CD14-positive monocyte (primary cell): ENCODE measurements around the gene PKDCC. TPM values are rescaled to one million over a fixed set of nuclear protein-coding genes. Genes with fewer than 3 reads are reported as not detected.

Source experiments
- DNase-seq, 3 donors: peaks; one replicate each; pipeline ENCODE4 v3.0.0-alpha.2; 2011 to 2022
- H2AFZ ChIP-seq: 2 replicates; pipeline ENCODE4 v1.6.0; 2012; ENCODE audit warnings: mild to moderate bottlenecking, low read depth, low read length, inconsistent platforms; ENCODE audit not compliant: insufficient read depth, poor library complexity, severe bottlenecking
- H3K27ac ChIP-seq, 2 donors: 1 replicate in 1 of 2; 2 replicates in 1 of 2; pipeline ENCODE4 v1.5.1; 2012 to 2013; ENCODE audit warnings: low read length in 2 of 2, control low read depth in 1 of 2, inconsistent platforms in 1 of 2, low read depth in 1 of 2, mild to moderate bottlenecking in 1 of 2
- H3K27me3 ChIP-seq, 2 donors: one replicate each; pipeline versions ENCODE4 v1.6.0 to v1.6.1; 2011 to 2013; ENCODE audit warnings: low read length in 2 of 2; ENCODE audit not compliant: control insufficient read depth in 2 of 2, insufficient read depth in 2 of 2
- H3K36me3 ChIP-seq, 2 donors: replicated peaks in 1 of 2; 1 replicate in 1 of 2; 2 replicates in 1 of 2; pipeline versions ENCODE4 v1.5.1 to v1.6.1; 2012 to 2013; ENCODE audit warnings: low read length in 2 of 2, control low read depth in 1 of 2, inconsistent platforms in 1 of 2, mild to moderate bottlenecking in 1 of 2; ENCODE audit not compliant: insufficient read depth in 2 of 2, control insufficient read depth in 1 of 2
- H3K4me1 ChIP-seq, 2 donors: 1 replicate in 1 of 2; 2 replicates in 1 of 2; pipeline versions ENCODE4 v1.5.1 to v1.6.1; 2012 to 2013; ENCODE audit warnings: low read length in 2 of 2, control low read depth in 1 of 2, inconsistent platforms in 1 of 2, mild to moderate bottlenecking in 1 of 2, moderate library complexity in 1 of 2; ENCODE audit not compliant: insufficient read depth in 2 of 2, control insufficient read depth in 1 of 2
- H3K4me2 ChIP-seq: replicated peaks from 2 replicates; pipeline ENCODE3; 2012; ENCODE audit warnings: low read length, moderate library complexity, mild to moderate bottlenecking; ENCODE audit not compliant: poor library complexity, severe bottlenecking; ENCODE audit errors: extremely low read depth
- H3K4me3 ChIP-seq, 3 experiments: fragments of 200-600 bp in 1 of 3; sonication (generic) in 1 of 3; replicated peaks in 1 of 3; 1 replicate in 2 of 3; 2 replicates in 1 of 3; pipeline ENCODE4 v1.5.1; 2011 to 2013; ENCODE audit warnings: low read length in 3 of 3, mild to moderate bottlenecking in 3 of 3, control low read depth in 2 of 3, low read depth in 2 of 3, inconsistent platforms in 1 of 3, moderate library complexity in 1 of 3
- H3K79me2 ChIP-seq: 2 replicates; pipeline ENCODE4 v1.6.0; 2012; ENCODE audit warnings: mild to moderate bottlenecking, control low read depth, inconsistent platforms, low read length, moderate library complexity; ENCODE audit not compliant: insufficient read depth
- H3K9ac ChIP-seq: 2 replicates; pipeline ENCODE4 v1.6.0; 2017; ENCODE audit warnings: low read length, mild to moderate bottlenecking; ENCODE audit not compliant: insufficient read depth, poor library complexity, severe bottlenecking
- H3K9me3 ChIP-seq, 2 donors: replicated peaks in 1 of 2; 1 replicate in 1 of 2; 2 replicates in 1 of 2; pipeline versions ENCODE4 v1.5.1 to v1.6.1; 2012 to 2013; ENCODE audit warnings: low read length in 2 of 2, control low read depth in 1 of 2; ENCODE audit not compliant: control insufficient read depth in 1 of 2, insufficient read depth in 1 of 2
- H4K20me1 ChIP-seq: 2 replicates; pipeline ENCODE4 v1.6.0; 2012; ENCODE audit warnings: mild to moderate bottlenecking, low read length, control low read depth, moderate library complexity; ENCODE audit not compliant: insufficient read depth
- H3K27ac Mint-ChIP-seq, 7 donors: one replicate each; pipeline ENCODE4 v1.8.0; 2020; ENCODE audit warnings: mild to moderate bottlenecking in 7 of 7, mixed read lengths in 7 of 7, moderate library complexity in 6 of 7, inconsistent platforms in 2 of 7
- H3K27me3 Mint-ChIP-seq, 3 donors: one replicate each; pipeline ENCODE4 v1.8.0; 2021 to 2022; ENCODE audit warnings: low read depth in 3 of 3, mild to moderate bottlenecking in 3 of 3, mixed read lengths in 3 of 3, moderate library complexity in 3 of 3, inconsistent platforms in 1 of 3
- H3K36me3 Mint-ChIP-seq, 2 donors: one replicate each; pipeline ENCODE4 v1.8.0; 2020; ENCODE audit warnings: mixed read lengths in 2 of 2, inconsistent platforms in 1 of 2, mild to moderate bottlenecking in 1 of 2
- H3K4me1 Mint-ChIP-seq: one replicate; pipeline ENCODE4 v1.8.0; 2020; ENCODE audit warnings: mild to moderate bottlenecking, mixed read lengths
- H3K4me3 Mint-ChIP-seq, 2 donors: one replicate each; pipeline ENCODE4 v1.8.0; 2020; ENCODE audit warnings: mild to moderate bottlenecking in 2 of 2, mixed read lengths in 2 of 2, moderate library complexity in 1 of 2
- H3K9me3 Mint-ChIP-seq, 7 donors: one replicate each; pipeline ENCODE4 v1.8.0; 2020 to 2022; ENCODE audit warnings: mixed read lengths in 7 of 7, mild to moderate bottlenecking in 6 of 7, moderate library complexity in 6 of 7, inconsistent platforms in 2 of 7
- CTCF ChIP-seq: fragments of 200-600 bp; IDR thresholded peaks from one replicate; pipeline ENCODE4 v1.8.0; 2022; ENCODE audit warnings: antibody characterized with exemption, mild to moderate bottlenecking
- WGBS: methylation state at CpG from one replicate; pipeline ENCODE4 v1.1.5; 2013; ENCODE audit warnings: missing lambda C conversion rate; ENCODE audit not compliant: insufficient coverage; 5-methylcytosine and 5-hydroxymethylcytosine counted together
- intact Hi-C, 2 donors: fragments of 100-400 bp; cut with micrococcal nuclease; formaldehyde crosslinking; loops; one replicate each; pipeline versions ENCODE4 v1.15.0 to v1.15.1; 2023
- polyA minus RNA-seq: library from RNA; depleted of rRNA, polyadenylated mRNA; stranded (reverse); fragments of >200 nt; gene quantifications from 2 replicates; pipeline ENCODE4 v1.2.3, GENCODE V29; 2012
- polyA plus RNA-seq, 3 donors: library from polyadenylated mRNA; depleted of rRNA in 1 of 3; unstranded in 2 of 3; stranded (reverse) in 1 of 3; fragments of 300-500 nt in 2 of 3; fragments of >200 nt in 1 of 3; fragmentation: Illumina TruSeq in 2 of 3; gene quantifications; 1 replicate in 2 of 3; 2 replicates in 1 of 3; pipeline ENCODE4 v1.2.3, GENCODE V29; 2012 to 2021
- total RNA-seq, 12 experiments: library from RNA in 1 of 12; stranded (reverse) in 1 of 12; fragments of 120-200 nt in 1 of 12; gene quantifications; one replicate each; pipeline ENCODE4 v1.2.4 and lab custom pipeline; 2013 to 2026; ENCODE audit warnings: mixed read lengths in 6 of 12, inconsistent platforms in 1 of 12

PKDCC gene, protein sequence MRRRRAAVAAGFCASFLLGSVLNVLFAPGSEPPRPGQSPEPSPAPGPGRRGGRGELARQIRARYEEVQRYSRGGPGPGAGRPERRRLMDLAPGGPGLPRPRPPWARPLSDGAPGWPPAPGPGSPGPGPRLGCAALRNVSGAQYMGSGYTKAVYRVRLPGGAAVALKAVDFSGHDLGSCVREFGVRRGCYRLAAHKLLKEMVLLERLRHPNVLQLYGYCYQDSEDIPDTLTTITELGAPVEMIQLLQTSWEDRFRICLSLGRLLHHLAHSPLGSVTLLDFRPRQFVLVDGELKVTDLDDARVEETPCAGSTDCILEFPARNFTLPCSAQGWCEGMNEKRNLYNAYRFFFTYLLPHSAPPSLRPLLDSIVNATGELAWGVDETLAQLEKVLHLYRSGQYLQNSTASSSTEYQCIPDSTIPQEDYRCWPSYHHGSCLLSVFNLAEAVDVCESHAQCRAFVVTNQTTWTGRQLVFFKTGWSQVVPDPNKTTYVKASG
- 0.56 TPM for total RNA-seq (2013)
- polyA plus RNA-seq: not detected
- polyA minus RNA-seq: not detected in 2 replicates
- total RNA-seq (lab: John Stamatoyannopoulos, UW): 0 to 0.92 (median 0.07) reads per million in 11 experiments

- Histone ChIP-seq H3K4me3 (peak within 1 kb of the TSS in 2 of 3 experiments; percentile 1 to 63), H3K36me3 (no peaks in the 10 kb centered on the region), H3K79me2 (no peaks in the 10 kb centered on the region), H3K4me2 (peak within 1 kb of the TSS; percentile 79), H4K20me1 (no peaks in the 10 kb centered on the region), H3K27ac (no peak within 1 kb of the TSS), H3K9me3 (peaks cover 0 to 5% of the 10 kb centered on the region in 2 donors), H3K27me3 (peaks cover 37 to 70% of the 10 kb centered on the region in 2 donors), H3K4me1 (peaks cover 5 to 11% of the 10 kb centered on the region in 2 donors), H2AFZ (peak within 1 kb of the TSS; percentile 59), H3K9ac (peak within 1 kb of the TSS; percentile 32)
- H3K4me3 Mint-ChIP-seq: peak within 1 kb of the TSS; percentile 55 to 85
- TF ChIP-seq CTCF: no peak
- H3K9me3 Mint-ChIP-seq: peaks cover 0 to 9% (median 5%) of the 10 kb centered on the region in 7 donors
- no peak within 1 kb of the TSS for H3K27ac Mint-ChIP-seq
- H3K36me3 Mint-ChIP-seq: no peaks in the 10 kb centered on the region
- peaks cover 63 to 71% (median 64%) of the 10 kb centered on the region in 3 donors for H3K27me3 Mint-ChIP-seq
- intact Hi-C loops: no loop called here
- no peak for DNase-seq
- peaks cover 7% of the 10 kb centered on the region for H3K4me1 Mint-ChIP-seq
- WGBS: under 1% methylated on average over 76 of the region's 111 CpGs
Observed at GRCh38 chr2:42047488-42048298, at the start of gene PKDCC. PKDCC (plus strand) TSS chr2:42048021; CDS start chr2:42048200, 179 bp downstream.
